Brain microvascular endothelial cell (primary cell): Measurements from ENCODE around the gene SCAF4.

Source experiments
- DNase-seq: peaks from one replicate; pipeline ENCODE4 v3.0.0-alpha.2; 2020
- H3K27ac ChIP-seq: fragments of 250-450 bp; sonication (Bioruptor Pico); 2 replicates; pipeline ENCODE4 v1.5.1; 2020; ENCODE audit warnings: mild to moderate bottlenecking, moderate library complexity
- H3K27me3 ChIP-seq: fragments of 250-450 bp; sonication (Bioruptor Pico); replicated peaks from 2 replicates; pipeline ENCODE4 v1.5.1; 2020; ENCODE audit warnings: mild to moderate bottlenecking
- H3K36me3 ChIP-seq: fragments of 250-450 bp; sonication (Bioruptor Pico); replicated peaks from 2 replicates; pipeline ENCODE4 v1.5.1; 2020; ENCODE audit warnings: mild to moderate bottlenecking
- H3K4me3 ChIP-seq: 2 replicates; pipeline ENCODE4 v1.5.1; 2011; ENCODE audit warnings: low read depth, mild to moderate bottlenecking, control low read depth, low read length, moderate library complexity
- in situ Hi-C: cut with HindIII; loops from 2 replicates; pipeline ENCODE4 v1.10.0; 2017; ENCODE audit warnings: low sequenced_read_pairs, low pct_ligation_motif_present
- TF ChIP-seq, protein P1 (sequence below): IDR thresholded peaks from 2 replicates; pipeline ENCODE4 v1.5.1; 2011; ENCODE audit warnings: low read depth, mild to moderate bottlenecking, moderate library complexity, low read length, control low read depth, inconsistent platforms; ENCODE audit errors: missing control alignments

SCAF4 gene

DNA sequence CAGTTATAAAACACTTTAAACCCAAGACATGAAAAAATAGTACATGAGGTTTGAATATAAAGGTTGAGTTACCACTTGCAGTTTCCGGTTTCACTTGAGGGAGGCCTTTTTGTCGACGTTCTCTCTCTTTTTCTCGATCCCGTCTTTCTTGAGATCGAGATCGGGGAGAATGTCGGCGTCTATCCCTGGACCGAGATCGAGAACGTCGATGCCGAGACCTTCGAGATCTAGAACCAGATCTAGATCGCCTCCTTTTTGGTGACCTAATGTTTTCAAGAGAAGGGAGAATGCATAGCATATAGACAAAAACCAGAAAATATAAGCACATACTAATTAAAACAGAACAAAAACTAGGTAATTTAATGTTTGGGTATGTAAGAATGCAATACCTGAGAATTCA lies 38.7 kb downstream of the SCAF4 start:
- H3K36me3 ChIP-seq = peaks cover 48% of the 10 kb centered on the region
- H3K27ac ChIP-seq = no peak overlapping the region
- TF ChIP-seq, protein P1, sequence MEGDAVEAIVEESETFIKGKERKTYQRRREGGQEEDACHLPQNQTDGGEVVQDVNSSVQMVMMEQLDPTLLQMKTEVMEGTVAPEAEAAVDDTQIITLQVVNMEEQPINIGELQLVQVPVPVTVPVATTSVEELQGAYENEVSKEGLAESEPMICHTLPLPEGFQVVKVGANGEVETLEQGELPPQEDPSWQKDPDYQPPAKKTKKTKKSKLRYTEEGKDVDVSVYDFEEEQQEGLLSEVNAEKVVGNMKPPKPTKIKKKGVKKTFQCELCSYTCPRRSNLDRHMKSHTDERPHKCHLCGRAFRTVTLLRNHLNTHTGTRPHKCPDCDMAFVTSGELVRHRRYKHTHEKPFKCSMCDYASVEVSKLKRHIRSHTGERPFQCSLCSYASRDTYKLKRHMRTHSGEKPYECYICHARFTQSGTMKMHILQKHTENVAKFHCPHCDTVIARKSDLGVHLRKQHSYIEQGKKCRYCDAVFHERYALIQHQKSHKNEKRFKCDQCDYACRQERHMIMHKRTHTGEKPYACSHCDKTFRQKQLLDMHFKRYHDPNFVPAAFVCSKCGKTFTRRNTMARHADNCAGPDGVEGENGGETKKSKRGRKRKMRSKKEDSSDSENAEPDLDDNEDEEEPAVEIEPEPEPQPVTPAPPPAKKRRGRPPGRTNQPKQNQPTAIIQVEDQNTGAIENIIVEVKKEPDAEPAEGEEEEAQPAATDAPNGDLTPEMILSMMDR = no peak
- no peaks in the 10 kb centered on the region for H3K27me3 ChIP-seq
- in situ Hi-C loops = no loop called here
- DNase-seq = no peak
- no peak overlapping the region for H3K4me3 ChIP-seq

GRCh38 chr21:31688603-31689368 lies 43.1 kb downstream of the SCAF4 start:
- in situ Hi-C loops = no loop called here
- no peak overlapping the region for H3K27ac ChIP-seq
- peaks cover 68% of the 10 kb centered on the region for H3K36me3 ChIP-seq
- DNase-seq = no peak
- TF ChIP-seq, protein P1 = no peak
- no peaks in the 10 kb centered on the region for H3K27me3 ChIP-seq
- no peak overlapping the region for H3K4me3 ChIP-seq

- Histone ChIP-seq H3K4me3 (no peak overlapping the region), H3K27me3 (no peaks in the 10 kb centered on the region), H3K27ac (no peak overlapping the region), H3K36me3 (peaks cover 57% of the 10 kb centered on the region)
- in situ Hi-C loops = no loop called here
- TF ChIP-seq, protein P1 = no peak
- DNase-seq = no peak
Observed at GRCh38 chr21:31687108-31687507, 44.8 kb downstream of the SCAF4 start.

DNA sequence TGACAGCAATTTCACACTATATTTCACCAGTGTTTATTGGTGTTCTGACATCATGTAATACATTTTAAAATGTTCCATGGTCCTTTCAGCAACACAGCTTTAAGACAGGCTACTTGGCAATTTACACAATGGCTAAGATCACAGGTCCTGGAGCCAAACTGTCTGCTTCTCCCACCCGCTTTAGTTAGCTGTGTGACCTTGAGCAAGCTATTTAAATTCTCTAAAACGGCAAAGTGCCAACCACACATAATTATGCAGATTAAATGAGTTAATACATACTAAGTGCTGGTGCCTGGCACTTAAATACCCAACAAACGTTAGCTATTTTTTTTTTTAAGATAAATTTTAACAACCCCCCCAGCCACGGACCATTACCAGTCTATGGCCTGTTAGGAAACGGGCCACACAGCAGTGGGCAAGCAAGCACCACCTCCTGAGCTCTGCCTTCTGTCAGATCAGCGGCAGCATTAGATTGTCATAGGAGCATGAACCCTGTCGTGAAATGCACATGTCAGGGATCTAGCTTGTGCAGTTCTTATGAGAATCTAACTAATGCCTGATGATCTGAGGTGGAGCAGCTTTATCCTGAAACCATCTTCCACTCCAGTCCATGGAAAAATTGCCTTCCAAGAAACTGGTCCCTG lies 45.5 kb downstream of the SCAF4 start:
- DNase-seq = no peak
- peaks cover 55% of the 10 kb centered on the region for H3K36me3 ChIP-seq
- in situ Hi-C loops = no loop called here

DNA sequence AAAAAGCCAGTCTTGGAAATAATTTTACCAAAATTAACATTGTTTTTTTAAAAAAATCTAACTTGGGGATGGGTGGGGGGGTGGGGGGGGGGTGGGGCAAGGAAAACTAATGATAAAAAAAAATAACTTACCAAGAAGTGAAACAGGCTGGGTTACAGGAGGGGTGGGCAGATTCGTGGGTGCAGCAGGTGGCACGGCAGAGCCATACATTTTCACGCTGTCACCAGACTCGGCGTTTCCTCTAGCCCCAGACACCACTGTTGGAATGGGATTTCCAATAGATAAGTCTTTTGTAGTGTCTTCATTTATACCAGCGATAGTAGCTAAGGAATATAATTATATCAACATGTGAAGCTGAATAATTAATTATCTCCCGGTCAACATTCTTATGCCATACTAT lies 47.0 kb downstream of the SCAF4 start:
- in situ Hi-C loops = no loop called here
- Histone ChIP-seq H3K4me3 (no peak overlapping the region), H3K27ac (no peak overlapping the region), H3K27me3 (no peaks in the 10 kb centered on the region), H3K36me3 (peaks cover 42% of the 10 kb centered on the region)
- TF ChIP-seq, protein P1 = no peak
- no peak for DNase-seq

More for the DNA sequence above, 45.5 kb downstream of the SCAF4 start:
- Histone ChIP-seq H3K4me3 (no peak overlapping the region), H3K27me3 (no peaks in the 10 kb centered on the region), H3K27ac (no peak overlapping the region)
- TF ChIP-seq, protein P1 = no peak

- Histone ChIP-seq H3K4me3 (no peak overlapping the region), H3K36me3 (peaks cover 33% of the 10 kb centered on the region), H3K27me3 (no peaks in the 10 kb centered on the region), H3K27ac (peak overlapping the region; percentile 20)
- in situ Hi-C loops = no loop called here
- DNase-seq = no peak
- TF ChIP-seq, protein P1 = peak; percentile 34
Observed at GRCh38 chr21:31683029-31683428, 48.9 kb downstream of the SCAF4 start.
